ENCODE measurements around the gene CEMIP.

The CEMIP gene

DNA sequence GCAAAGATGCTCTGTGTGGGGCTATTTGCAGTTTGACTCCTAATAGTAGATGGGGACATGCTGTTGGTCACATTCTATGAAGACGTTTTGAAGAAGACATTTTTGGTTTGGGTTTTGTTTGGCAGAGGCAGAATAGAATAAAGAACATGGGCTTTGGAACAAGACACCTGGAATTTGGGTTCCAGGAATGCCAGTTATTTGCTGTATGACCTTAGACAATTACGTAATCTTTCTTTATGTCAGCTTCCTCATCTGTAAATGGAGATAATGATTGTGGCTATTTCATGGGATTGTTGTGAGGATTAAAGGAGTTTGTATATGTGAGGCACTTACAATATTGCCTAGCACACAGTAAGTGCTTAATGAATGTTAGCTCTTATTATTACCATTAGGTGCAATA lies 118.9 kb downstream of the CEMIP start:
- DNase-seq = no peak

DNA sequence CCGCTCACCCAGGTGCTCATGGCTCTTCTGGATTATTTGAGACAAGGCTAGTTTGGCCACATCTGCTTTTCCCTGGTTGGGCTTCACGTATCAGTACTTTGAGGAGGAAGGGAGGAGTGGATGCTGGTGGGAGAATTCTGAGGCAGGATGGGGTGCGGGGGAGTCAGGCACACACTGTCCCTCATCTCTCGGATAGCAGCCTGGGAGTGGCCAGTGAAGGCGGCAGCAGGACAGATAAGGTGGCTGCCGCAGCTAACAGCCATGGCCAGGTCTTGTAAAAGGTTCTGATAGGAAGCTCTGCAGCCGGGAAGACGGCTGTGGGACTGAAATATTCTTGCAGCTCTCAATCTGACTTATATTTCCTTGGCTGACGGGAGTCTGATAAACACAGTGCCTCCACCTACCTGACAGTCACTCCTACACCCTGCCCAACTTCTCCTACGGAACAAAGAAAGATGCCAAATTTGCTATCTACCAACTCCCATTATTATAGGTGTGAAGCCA lies 123.2 kb downstream of the CEMIP start:
- DNase-seq = no peak

DNA sequence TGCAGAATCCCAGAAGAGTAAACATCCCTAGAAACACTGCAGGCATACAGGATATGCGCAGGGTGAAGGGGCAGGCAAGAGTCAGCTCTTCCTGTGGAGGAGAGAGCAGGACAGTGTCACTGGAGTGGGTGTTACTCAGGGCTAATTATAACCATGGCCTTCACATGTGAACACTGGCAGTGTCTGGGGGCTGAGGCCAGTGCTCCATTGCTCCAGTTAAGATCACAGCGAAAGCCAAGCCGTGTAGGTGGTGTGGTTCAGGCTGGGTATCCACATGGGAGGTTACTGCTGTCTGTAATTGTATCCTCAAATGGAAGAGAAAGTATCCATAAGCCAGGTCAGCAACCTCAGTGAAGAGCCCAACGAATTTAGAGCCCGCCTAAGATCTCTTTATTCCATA lies 125.8 kb downstream of the CEMIP start:
- no peak for DNase-seq

DNA sequence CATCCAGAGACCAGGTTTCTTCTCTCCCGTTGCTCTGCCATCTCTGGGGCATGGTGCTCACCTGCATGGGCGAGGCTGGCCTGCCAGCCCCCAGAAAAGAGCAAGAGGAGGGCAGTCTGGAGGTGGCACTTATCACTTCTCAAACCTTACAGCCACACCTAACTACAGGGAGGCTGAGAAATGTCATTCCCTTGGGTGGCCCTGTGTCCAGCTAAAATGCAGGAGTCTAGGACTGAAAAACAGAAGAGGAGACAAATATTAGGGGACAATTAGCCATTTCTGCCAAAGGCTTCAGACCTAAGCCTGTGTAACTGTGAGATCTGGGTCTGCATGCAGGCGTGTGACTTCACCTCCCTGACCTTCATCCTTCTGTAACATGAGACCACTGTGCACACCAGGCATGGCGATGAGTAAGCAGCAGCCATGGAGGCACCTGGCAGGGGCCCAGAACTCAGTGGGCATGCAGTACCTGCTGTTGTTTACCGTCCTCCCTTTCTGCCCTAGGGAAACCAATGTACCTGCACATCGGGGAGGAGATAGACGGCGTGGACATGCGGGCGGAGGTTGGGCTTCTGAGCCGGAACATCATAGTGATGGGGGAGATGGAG lies 127.1 kb downstream of the CEMIP start:
- no peak for DNase-seq

DNA sequence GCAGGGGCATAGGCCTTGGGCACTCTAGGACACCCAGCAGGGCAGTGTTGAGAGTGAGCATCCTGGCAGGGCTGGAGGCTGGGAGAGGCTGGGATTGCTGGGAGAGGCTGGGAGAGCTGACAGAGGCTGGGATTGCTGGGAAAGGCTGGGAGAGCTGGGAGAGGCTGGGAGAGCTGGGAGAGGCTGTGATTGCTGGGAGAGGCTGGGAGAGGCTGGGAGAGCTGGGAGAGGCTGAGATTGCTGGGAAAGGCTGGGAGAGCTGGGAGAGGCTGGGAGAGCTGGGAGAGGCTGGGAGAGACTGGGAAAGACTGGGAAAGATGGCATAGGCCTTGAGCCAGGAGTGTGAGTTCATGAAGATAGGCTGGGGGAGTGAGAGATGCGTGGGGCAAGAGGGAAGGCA lies 132.7 kb downstream of the CEMIP start:
- DNase-seq = no peak

DNA sequence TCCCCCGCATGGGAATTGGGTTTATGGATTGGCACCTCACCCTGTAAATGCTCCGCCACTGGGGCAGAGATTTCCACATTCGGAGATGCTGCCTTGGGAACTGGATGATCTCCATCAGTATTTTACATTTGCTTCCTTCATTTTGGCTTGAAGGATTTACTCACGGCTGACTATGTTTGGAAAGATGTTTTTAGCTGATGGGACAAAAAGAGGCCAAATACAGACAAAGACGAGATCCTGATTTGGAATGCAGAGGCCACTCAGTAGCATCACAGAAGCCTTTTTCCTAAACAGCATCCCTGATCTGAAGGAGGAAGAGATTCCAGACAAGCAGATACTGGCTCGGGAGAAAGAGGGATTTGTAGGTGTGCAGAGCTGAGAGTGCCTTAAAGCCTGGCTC lies 133.5 kb downstream of the CEMIP start:
- DNase-seq = no peak

DNA sequence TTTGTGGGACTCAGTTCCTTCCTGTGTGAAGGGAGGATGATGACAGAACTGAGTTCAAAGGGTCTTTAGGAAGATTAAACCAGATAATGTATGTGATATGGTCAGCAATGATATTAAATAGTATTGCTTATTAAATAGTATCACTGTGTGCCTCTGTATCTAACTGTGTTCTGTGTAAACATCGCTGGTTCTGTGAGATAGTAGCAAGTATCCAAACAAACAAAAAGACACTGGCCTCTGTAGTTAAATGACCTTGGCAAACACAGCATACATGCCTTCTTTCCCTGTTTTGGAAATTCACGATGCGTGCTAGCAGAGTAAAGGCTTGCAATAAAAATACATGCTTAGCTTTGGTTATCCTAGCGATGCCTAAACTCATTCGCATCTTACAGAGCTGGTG lies 134.4 kb downstream of the CEMIP start:
- DNase-seq = no peak

DNA sequence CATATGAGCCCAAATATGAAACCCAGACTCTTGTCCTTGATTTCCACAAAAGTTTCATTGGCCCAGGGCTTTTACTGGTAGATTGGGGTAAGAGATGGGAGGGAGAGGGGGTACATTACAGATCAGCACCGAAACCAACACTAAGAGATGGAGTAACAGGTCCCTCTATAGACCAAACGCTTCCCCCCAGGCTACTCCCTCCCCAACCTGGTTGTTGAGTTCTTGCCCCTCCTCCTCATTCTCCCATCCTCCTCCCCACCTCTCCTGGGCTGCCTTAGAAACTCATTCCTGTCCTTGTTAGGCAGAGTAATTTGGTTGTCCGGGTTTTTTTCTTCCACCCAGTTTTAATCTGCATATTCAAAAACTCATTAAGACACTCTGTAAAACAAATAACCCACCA lies 136.3 kb downstream of the CEMIP start:
- no peak for DNase-seq

DNA sequence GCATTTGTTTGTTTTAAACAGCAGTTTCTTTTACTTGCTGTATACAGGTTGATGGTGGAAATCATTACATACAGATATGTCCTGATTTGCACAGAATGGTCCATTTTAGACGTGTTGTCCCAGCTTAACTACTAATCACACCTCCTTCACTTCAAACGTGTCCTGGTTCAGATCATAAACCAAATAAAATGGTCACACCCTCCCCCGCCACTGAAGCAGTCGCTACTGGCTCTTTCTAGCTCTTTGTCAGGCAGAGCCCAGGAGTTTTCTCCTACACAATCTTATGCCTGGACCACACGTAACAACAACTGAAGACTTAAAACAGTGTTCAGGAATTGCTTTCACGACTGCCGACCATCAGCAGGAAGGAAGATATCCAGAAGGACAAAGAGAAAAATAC lies 136.9 kb downstream of the CEMIP start:
- no peak for DNase-seq

DNA sequence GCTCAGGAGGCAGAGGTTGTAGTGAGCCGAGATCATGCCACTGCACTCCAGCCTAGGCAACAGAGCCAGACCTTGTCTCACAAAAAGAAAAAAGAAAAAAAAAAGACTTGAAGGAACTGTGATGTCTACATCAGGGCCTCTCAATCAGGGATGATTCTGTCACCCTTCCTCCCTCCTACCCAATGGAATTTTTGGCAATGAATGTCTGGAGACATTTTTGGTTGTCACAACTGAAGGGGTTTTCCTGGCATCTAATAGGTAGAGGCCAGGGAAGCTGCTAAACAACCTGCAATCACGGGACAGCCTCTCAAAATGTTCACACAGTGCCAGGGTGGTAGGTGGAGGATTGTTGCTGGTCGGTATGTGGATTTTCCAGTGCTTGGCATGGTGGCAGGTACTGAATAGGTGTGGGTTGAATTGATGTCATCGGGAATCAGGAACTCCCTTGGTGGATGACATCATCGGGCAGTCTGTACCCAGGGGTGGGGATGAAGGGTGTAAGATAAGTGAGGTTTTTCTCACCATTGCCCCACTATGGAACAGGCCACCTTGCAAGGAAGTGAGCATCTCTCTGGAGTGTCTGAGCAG lies 139.1 kb downstream of the CEMIP start:
- no peak for DNase-seq

DNA sequence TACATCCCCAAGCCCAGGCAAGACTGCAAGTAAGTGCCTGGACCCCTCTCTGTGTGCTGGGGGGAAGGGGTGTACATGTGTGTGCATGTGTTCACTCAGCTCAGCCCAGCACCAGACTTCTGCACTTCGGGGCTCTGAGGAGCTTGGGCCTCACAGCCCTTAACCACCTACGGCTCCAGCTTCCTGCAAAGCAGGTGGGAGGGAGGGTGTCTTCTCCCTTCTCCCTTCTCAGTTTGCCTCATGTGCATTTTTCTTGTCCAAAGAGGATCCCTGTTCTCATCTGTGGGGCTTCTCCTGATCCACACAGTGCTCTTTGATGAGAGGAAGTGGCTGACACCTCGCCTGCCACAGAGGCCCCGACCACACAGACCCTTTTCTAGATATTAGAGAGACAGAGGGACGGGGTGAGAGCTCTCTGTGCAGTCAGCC lies 141.1 kb downstream of the CEMIP start:
- peak in 1 of 5 donors; percentile 41 for DNase-seq

DNA sequence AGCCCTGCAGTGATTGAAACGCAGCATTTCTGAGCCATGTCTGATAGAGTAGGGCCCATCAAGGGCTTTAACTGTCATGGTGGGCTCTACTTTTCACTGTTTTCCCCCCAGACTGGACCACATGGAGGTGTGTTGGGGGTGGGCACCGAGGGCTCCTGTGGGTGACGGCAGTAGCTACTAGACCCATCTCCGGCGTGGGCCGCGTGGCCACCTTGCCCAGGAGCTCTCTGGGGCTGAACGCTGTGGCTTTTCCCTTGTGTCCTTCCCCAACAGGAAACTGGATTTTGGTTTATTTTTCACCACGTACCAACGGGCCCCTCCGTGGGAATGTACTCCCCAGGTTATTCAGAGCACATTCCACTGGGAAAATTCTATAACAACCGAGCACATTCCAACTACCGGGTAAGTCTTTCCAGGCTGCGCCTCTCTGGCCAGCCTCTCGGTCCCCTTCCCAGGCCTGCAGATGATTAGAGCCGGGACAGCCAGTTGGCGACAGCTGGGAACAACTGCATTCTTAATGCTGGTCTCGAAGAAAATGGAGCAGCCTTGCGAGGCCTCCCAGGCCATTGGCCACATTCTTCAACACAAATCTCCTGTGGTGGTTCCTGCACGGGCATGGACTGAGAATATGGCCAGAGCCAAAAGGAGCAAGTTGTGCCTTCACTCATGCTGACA lies 142.7 kb downstream of the CEMIP start:
- DNase-seq = no peak

DNA sequence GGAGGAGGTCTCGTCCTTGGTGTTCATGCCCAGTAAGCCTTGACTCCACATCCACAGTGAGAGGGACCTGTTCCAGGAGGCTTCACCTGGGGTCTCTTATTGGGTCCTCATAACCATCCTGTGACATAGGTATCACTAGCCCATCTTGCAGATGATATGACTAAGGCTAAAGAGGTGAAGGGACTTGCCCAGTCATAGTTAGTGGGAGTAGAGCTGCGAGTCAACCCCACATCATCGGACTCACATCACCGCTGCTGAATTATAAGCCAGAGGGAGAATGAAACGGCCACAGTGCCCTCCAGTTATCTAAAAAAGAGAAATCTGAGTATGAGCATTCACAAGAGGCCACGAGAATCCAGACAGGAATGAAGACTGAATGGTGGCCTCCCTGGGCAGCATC lies 144.5 kb downstream of the CEMIP start:
- no peak for DNase-seq

DNA sequence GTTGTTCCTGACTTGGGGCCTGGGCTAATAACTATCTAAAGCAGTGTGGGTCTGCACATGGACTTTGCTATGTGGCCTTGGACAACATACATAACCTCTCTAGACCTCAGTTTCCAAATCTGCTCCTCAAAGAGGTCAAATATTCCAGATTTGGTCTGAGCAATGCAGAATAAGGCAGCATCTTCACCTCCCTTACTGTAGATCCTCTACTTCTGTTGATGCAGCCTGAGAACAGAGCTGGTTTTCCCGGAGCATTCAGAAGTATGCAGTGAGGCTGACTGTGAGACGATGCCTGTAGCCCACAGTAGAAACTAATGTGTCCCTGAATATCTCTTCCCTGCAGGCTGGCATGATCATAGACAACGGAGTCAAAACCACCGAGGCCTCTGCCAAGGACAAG lies 145.1 kb downstream of the CEMIP start:
- no peak for DNase-seq

DNA sequence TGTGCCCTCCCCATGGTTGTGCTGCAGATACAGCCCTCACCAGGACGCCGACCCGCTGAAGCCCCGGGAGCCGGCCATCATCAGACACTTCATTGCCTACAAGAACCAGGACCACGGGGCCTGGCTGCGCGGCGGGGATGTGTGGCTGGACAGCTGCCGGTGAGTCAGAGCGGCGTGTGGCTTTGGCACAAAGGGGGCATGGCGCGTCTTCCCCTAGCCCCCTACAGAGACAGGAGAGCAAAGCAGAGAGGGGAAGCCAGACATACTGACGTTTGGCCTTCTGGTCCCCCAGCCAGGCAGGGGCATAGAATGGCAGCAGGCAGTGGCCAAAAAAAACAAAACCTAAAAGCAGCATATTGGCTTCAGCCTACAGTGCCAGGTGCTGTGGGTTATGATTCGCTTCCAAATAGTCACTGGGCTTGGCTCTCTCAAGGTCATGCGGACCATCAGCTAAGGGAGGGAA lies 146.5 kb downstream of the CEMIP start:
- DNase-seq = no peak

DNA sequence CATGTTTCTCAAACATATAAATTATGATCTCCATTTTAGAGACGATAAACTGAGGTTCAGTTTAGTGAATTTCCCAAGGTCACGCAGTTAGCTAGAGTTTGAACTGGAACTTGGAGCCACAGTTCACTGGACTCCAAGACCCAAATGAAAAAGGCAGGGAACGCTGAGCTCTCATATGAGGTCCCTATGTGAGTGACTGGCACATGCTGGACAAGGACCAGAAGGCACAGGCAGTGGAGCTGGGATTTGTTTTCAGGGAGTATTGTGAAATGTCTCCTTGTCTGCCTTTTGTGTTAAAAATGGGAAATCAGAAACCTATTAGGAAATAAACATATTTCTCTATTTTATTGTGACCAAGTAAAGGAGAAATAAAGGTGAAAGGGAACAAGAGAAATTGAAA lies 147.0 kb downstream of the CEMIP start:
- DNase-seq = no peak

DNA sequence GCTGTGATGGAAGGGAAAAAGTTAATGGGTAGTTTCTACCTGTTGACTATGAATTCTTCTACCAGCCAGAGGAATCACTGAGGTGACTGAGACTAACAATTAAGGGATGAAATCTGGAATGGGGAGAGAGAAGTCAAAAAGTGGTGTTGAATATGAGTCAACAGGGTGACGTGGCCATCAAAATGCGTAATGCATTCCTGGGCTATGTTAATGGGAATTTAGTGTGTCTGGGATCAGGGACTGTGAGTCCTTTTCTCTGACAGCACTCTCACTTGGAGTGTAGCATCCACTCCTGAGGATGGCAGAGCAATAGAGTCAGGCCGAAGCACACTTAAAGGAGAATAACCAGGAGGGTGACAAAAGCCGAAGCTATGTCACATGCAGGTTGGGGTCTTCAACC lies 150.1 kb downstream of the CEMIP start:
- no peak for DNase-seq

DNA sequence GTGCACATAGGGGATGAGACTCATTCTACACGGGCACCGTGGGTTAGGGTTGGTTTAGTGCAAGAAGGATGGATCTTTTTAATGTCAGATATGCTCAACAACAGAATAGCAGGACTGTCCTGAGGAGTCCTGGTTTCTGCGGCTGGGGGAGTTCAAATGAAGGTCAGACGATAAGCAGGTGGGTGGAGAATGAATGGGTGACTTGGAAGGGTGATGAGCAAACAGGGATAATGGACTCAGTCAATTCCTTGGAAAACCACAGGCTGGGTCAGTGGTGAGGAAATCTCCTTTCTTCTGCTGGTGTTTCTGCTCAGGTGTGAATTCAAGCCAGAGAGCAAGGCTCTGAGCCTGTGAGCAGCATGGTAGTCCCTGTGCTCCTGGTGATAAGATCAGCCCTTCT lies 150.5 kb downstream of the CEMIP start:
- DNase-seq = no peak

DNA sequence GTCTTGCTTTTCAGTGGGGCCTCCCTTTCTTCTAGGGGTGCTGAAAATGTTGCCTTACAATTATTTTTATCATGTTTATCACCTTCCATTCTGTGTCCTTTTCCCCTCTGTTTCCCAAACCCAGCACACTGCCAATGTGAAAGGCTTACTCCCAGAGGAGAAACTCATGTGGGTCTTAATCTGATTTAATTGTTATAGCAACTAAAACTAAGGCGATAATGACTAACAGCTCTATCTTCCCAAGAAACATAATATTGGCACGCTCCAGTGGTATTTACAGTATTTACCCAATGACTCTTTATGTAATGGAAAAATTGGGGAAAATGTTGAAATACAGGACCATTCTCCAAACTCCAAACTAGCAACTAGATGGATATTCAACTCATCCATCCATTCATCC lies 152.0 kb downstream of the CEMIP start:
- DNase-seq = no peak

DNA sequence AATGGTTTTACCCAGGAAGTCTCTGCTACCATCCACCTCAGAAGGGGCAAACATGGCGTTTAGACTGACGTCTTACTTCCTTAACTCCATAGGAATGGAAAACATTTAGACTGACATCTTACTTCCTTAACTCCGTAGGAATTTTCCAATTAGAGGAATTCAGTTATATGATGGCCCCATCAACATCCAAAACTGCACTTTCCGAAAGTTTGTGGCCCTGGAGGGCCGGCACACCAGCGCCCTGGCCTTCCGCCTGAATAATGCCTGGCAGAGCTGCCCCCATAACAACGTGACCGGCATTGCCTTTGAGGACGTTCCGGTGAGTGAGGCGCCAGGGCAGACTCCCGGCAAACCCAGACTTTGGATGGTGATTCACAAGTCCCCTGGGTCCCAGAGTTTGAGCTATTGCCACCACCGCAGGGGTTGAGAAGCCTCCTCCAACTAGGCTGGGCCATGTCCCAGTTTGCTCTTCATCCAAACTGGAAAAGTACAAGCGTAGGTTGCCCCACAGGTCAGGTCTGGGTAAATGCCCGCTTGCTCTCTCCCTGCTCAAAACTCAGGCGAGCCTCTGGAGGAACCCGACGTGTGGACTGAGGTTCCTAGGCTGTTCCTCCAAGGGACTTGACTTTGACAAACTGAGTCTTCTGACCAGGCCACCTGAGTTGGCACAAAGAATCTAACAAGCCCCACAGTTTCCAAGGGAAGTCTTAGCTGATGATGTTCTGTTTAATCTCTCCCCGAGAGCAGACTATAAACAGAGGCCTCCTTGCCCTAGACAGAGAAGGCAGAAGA lies 152.7 kb downstream of the CEMIP start:
- DNase-seq = no peak

DNA sequence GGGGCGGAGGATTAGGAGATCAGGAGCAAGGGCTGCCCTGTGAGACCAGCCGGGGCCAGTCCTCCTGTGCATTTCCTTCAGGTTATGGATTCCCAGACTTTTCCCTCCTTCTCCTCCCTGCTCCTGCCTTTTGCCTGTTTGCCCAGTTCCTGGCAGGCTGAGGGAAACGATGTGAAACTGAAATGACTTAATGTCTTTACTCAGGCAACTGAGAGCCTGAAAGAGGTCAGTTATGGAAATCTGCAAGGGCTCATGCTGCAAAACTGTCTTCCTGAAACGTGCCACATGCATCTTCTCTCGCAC lies 153.3 kb downstream of the CEMIP start:
- DNase-seq = no peak

DNA sequence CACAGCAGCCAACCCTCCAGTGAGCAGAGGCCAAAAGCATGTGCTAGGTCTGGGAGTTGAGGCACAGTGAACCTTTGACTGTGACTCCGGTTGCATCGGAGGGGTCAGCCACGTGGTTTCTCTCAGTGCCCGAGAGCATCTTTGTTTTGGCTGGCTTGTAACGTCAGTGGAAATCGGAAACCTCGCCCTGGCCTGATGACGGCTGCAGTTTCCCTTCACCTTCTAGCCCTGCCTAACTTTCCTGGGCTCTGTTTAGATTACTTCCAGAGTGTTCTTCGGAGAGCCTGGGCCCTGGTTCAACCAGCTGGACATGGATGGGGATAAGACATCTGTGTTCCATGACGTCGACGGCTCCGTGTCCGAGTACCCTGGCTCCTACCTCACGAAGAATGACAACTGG lies 153.8 kb downstream of the CEMIP start:
- DNase-seq = no peak

DNA sequence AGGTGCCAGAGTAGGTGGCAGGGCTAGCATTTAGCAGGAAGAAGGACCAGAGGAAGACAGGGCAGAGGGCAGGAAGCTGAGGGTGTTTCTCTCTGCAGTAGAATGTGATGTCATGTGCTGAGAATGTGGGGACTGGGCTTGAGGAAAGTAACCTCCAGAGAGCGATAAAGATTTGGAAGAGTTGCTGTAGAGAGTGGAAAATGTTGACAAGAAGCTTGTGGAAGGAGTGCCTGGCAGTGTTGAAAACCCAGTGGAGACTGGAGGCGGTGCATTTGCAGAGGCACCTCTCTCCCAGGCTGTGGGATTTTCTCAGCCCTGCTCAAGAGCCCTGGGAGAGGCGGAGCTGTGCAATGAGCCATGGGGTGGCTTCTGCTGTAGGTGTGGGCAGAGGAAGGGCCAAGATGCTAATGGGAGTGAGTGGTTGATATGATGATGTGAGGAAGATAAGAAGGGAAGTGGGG lies 155.6 kb downstream of the CEMIP start:
- no peak for DNase-seq

All from T-helper 1 cell (primary cell).